ENCODE results near the gene UQCR10. TPM values are rescaled to one million over a fixed set of nuclear protein-coding genes. Genes with fewer than 3 reads are reported as not detected.

UQCR10 gene
- total and polyA plus RNA-seq, 2 experiments from 2014 or later = 78.0 to 535 TPM

DNA sequence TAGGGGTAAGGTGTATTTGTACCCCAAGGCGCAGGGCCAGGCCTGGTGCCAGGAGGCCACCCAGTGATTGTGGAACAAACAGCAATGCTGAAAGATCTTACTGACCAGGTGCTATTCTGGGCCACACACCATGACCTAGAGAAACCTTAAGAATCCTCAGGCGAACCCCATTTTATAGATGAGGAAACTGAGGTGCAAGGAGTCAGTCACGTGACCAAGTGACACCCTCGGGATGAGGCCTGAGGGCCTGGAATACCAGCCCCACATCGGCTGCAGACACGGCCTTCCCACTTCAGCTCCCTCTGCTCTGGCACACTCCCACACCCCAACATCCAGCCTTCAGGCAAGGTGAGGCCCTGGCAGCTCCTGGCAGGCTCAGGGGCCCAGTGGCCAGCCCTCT lies 34.3 kb upstream of the UQCR10 start:
- no peak overlapping the region for H3K4me3 ChIP-seq
- no peak overlapping the region for H3K27ac ChIP-seq (ENCODE audit: low read depth)
- no peak overlapping the region for H2AFZ ChIP-seq
- H3K36me3 ChIP-seq (ENCODE audit: insufficient read depth) = no peaks in the 10 kb centered on the region
- Mint-ChIP-seq H3K9me3 (no peaks in the 10 kb centered on the region), H3K27ac (no peak overlapping the region), H3K4me3 (no peak overlapping the region), H3K27me3 (ENCODE audit: insufficient read depth, low read depth, poor library complexity) (peaks cover 2% of the 10 kb centered on the region), H3K4me1 (peaks cover 18% of the 10 kb centered on the region), H3K36me3 (ENCODE audit: low read depth) (no peaks in the 10 kb centered on the region)
- ATAC-seq = no peak
- H3K4me1 ChIP-seq (ENCODE audit: insufficient read depth) = peaks cover 14% of the 10 kb centered on the region
- no peaks in the 10 kb centered on the region for H4K20me1 ChIP-seq (replicated peaks; ENCODE audit: insufficient read depth)
- no peaks in the 10 kb centered on the region for H3K9me2 ChIP-seq (ENCODE audit: insufficient read depth)
- DNase-seq (ENCODE audit: low spot score) = no peak
- no peaks in the 10 kb centered on the region for H3K79me2 ChIP-seq (replicated peaks; ENCODE audit: insufficient read depth)
- H3K27me3 ChIP-seq (ENCODE audit: insufficient read depth) = no peaks in the 10 kb centered on the region
- TF ChIP-seq EZH2 (IDR thresholded peaks at IDR 0.05; ENCODE audit: low read depth, unreplicated experiment) (no peak), STAT1 (IDR thresholded peaks at IDR 0.05; ENCODE audit: unreplicated experiment) (no peak), CREB1 (CRISPR knock-in tag; IDR thresholded peaks at IDR 0.05; ENCODE audit: low read depth) (no peak), POLR2AphosphoS5 (IDR thresholded peaks at IDR 0.05; ENCODE audit: low read depth) (no peak), ZNF114 (CRISPR knock-in tag; IDR thresholded peaks at IDR 0.05) (no peak), ZNF331 (CRISPR knock-in tag; IDR thresholded peaks at IDR 0.05; ENCODE audit: low read depth) (no peak), EZH2phosphoT487 (IDR thresholded peaks at IDR 0.05; ENCODE audit: unreplicated experiment) (no peak), JUNB (IDR thresholded peaks at IDR 0.05; ENCODE audit: unreplicated experiment) (no peak), NANOG (IDR thresholded peaks at IDR 0.05; ENCODE audit: borderline replicate concordance) (no peak)
- TF ChIP-seq, protein P1, sequence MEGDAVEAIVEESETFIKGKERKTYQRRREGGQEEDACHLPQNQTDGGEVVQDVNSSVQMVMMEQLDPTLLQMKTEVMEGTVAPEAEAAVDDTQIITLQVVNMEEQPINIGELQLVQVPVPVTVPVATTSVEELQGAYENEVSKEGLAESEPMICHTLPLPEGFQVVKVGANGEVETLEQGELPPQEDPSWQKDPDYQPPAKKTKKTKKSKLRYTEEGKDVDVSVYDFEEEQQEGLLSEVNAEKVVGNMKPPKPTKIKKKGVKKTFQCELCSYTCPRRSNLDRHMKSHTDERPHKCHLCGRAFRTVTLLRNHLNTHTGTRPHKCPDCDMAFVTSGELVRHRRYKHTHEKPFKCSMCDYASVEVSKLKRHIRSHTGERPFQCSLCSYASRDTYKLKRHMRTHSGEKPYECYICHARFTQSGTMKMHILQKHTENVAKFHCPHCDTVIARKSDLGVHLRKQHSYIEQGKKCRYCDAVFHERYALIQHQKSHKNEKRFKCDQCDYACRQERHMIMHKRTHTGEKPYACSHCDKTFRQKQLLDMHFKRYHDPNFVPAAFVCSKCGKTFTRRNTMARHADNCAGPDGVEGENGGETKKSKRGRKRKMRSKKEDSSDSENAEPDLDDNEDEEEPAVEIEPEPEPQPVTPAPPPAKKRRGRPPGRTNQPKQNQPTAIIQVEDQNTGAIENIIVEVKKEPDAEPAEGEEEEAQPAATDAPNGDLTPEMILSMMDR (conservative IDR thresholded peaks at IDR 0.05; ENCODE audit: low read depth in 2 of 2) = no peak
- TF ChIP-seq, protein P2, sequence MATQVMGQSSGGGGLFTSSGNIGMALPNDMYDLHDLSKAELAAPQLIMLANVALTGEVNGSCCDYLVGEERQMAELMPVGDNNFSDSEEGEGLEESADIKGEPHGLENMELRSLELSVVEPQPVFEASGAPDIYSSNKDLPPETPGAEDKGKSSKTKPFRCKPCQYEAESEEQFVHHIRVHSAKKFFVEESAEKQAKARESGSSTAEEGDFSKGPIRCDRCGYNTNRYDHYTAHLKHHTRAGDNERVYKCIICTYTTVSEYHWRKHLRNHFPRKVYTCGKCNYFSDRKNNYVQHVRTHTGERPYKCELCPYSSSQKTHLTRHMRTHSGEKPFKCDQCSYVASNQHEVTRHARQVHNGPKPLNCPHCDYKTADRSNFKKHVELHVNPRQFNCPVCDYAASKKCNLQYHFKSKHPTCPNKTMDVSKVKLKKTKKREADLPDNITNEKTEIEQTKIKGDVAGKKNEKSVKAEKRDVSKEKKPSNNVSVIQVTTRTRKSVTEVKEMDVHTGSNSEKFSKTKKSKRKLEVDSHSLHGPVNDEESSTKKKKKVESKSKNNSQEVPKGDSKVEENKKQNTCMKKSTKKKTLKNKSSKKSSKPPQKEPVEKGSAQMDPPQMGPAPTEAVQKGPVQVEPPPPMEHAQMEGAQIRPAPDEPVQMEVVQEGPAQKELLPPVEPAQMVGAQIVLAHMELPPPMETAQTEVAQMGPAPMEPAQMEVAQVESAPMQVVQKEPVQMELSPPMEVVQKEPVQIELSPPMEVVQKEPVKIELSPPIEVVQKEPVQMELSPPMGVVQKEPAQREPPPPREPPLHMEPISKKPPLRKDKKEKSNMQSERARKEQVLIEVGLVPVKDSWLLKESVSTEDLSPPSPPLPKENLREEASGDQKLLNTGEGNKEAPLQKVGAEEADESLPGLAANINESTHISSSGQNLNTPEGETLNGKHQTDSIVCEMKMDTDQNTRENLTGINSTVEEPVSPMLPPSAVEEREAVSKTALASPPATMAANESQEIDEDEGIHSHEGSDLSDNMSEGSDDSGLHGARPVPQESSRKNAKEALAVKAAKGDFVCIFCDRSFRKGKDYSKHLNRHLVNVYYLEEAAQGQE (IDR thresholded peaks at IDR 0.05; ENCODE audit: unreplicated experiment) = no peak
- TF ChIP-seq, protein P3, sequence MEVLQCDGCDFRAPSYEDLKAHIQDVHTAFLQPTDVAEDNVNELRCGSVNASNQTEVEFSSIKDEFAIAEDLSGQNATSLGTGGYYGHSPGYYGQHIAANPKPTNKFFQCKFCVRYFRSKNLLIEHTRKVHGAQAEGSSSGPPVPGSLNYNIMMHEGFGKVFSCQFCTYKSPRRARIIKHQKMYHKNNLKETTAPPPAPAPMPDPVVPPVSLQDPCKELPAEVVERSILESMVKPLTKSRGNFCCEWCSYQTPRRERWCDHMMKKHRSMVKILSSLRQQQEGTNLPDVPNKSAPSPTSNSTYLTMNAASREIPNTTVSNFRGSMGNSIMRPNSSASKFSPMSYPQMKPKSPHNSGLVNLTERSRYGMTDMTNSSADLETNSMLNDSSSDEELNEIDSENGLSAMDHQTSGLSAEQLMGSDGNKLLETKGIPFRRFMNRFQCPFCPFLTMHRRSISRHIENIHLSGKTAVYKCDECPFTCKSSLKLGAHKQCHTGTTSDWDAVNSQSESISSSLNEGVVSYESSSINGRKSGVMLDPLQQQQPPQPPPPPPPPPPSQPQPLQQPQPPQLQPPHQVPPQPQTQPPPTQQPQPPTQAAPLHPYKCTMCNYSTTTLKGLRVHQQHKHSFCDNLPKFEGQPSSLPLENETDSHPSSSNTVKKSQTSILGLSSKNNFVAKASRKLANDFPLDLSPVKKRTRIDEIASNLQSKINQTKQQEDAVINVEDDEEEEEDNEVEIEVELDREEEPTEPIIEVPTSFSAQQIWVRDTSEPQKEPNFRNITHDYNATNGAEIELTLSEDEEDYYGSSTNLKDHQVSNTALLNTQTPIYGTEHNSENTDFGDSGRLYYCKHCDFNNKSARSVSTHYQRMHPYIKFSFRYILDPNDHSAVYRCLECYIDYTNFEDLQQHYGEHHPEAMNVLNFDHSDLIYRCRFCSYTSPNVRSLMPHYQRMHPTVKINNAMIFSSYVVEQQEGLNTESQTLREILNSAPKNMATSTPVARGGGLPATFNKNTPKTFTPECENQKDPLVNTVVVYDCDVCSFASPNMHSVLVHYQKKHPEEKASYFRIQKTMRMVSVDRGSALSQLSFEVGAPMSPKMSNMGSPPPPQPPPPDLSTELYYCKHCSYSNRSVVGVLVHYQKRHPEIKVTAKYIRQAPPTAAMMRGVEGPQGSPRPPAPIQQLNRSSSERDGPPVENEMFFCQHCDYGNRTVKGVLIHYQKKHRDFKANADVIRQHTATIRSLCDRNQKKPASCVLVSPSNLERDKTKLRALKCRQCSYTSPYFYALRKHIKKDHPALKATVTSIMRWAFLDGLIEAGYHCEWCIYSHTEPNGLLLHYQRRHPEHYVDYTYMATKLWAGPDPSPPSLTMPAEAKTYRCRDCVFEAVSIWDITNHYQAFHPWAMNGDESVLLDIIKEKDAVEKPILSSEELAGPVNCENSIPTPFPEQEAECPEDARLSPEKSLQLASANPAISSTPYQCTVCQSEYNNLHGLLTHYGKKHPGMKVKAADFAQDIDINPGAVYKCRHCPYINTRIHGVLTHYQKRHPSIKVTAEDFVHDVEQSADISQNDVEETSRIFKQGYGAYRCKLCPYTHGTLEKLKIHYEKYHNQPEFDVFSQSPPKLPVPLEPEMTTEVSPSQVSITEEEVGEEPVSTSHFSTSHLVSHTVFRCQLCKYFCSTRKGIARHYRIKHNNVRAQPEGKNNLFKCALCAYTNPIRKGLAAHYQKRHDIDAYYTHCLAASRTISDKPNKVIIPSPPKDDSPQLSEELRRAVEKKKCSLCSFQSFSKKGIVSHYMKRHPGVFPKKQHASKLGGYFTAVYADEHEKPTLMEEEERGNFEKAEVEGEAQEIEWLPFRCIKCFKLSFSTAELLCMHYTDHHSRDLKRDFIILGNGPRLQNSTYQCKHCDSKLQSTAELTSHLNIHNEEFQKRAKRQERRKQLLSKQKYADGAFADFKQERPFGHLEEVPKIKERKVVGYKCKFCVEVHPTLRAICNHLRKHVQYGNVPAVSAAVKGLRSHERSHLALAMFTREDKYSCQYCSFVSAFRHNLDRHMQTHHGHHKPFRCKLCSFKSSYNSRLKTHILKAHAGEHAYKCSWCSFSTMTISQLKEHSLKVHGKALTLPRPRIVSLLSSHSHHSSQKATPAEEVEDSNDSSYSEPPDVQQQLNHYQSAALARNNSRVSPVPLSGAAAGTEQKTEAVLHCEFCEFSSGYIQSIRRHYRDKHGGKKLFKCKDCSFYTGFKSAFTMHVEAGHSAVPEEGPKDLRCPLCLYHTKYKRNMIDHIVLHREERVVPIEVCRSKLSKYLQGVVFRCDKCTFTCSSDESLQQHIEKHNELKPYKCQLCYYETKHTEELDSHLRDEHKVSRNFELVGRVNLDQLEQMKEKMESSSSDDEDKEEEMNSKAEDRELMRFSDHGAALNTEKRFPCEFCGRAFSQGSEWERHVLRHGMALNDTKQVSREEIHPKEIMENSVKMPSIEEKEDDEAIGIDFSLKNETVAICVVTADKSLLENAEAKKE (CRISPR knock-in tag; IDR thresholded peaks at IDR 0.05) = no peak
- TF ChIP-seq, protein P4, sequence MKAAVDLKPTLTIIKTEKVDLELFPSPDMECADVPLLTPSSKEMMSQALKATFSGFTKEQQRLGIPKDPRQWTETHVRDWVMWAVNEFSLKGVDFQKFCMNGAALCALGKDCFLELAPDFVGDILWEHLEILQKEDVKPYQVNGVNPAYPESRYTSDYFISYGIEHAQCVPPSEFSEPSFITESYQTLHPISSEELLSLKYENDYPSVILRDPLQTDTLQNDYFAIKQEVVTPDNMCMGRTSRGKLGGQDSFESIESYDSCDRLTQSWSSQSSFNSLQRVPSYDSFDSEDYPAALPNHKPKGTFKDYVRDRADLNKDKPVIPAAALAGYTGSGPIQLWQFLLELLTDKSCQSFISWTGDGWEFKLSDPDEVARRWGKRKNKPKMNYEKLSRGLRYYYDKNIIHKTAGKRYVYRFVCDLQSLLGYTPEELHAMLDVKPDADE (IDR thresholded peaks at IDR 0.05) = no peak
- no peaks in the 10 kb centered on the region for H3F3A ChIP-seq (replicated peaks; ENCODE audit: low read depth)
- no peak overlapping the region for H3K4me2 ChIP-seq
